Lung (tissue), 12 donors: Measurements from ENCODE around the gene UBE2B. TPM values are rescaled to one million over a fixed set of nuclear protein-coding genes. Genes with fewer than 3 reads are reported as not detected.

ENCODE experiments used
- ATAC-seq: fragments of 200-7000 bp; cut with Tn5 transposase; one replicate; pipeline ENCODE4 v1.9.1; 2020; ENCODE audit warnings: moderate number of reproducible peaks; ENCODE audit not compliant: insufficient read depth, low FRiP score
- DNase-seq, 3 donors: peaks; one replicate each; pipeline ENCODE4 v3.0.0-alpha.2; 2013 to 2017
- H3K27ac ChIP-seq, 2 donors: one replicate each; pipeline ENCODE4 v1.5.1; 2013; ENCODE audit warnings: mild to moderate bottlenecking in 2 of 2, moderate library complexity in 2 of 2, control low read depth in 1 of 2, inconsistent platforms in 1 of 2, low read depth in 1 of 2, low read length in 1 of 2
- H3K27me3 ChIP-seq, 3 donors: one replicate each; pipeline ENCODE4 v1.5.1; 2013; ENCODE audit warnings: low read length in 2 of 3; ENCODE audit not compliant: control insufficient read depth in 3 of 3, insufficient read depth in 3 of 3
- H3K36me3 ChIP-seq, 4 donors: one replicate each; pipeline ENCODE4 v1.5.1; 2013; ENCODE audit warnings: low read length in 4 of 4, mild to moderate bottlenecking in 1 of 4, moderate library complexity in 1 of 4; ENCODE audit not compliant: control insufficient read depth in 4 of 4, insufficient read depth in 4 of 4
- H3K4me1 ChIP-seq, 5 donors: one replicate each; pipeline ENCODE4 v1.5.1; 2013; ENCODE audit warnings: low read length in 5 of 5, mild to moderate bottlenecking in 2 of 5, moderate library complexity in 1 of 5; ENCODE audit not compliant: control insufficient read depth in 5 of 5, insufficient read depth in 5 of 5
- H3K4me3 ChIP-seq: one replicate; pipeline ENCODE4 v1.5.1; 2013; ENCODE audit warnings: mild to moderate bottlenecking, control low read depth, moderate library complexity
- H3K9ac ChIP-seq, 2 donors: one replicate each; pipeline ENCODE4 v1.5.1; 2013; ENCODE audit warnings: low read length in 2 of 2, control low read depth in 1 of 2; ENCODE audit not compliant: insufficient read depth in 1 of 2
- H3K9me3 ChIP-seq, 4 donors: one replicate each; pipeline ENCODE4 v1.5.1; 2013; ENCODE audit warnings: low read length in 3 of 4, mild to moderate bottlenecking in 1 of 4, moderate library complexity in 1 of 4; ENCODE audit not compliant: control insufficient read depth in 4 of 4, insufficient read depth in 3 of 4
- CTCF ChIP-seq: IDR thresholded peaks from 2 replicates; pipeline ENCODE4 v1.5.1; 2012; ENCODE audit warnings: mild to moderate bottlenecking; ENCODE audit errors: control extremely low read depth, extremely low read depth
- WGBS, 2 donors: extraction: QIAGEN DNeasy Blood & Tissue Kit; methylation state at CpG; one replicate each; pipeline ENCODE4 v1.1.7; 2013; 5-methylcytosine and 5-hydroxymethylcytosine counted together
- polyA plus RNA-seq, 2 donors: library from polyadenylated mRNA; stranded (reverse); fragments of 200-250 nt; gene quantifications; one replicate each; pipeline ENCODE4 v1.2.1, GENCODE V29; 2013
- total RNA-seq, 2 donors: library from RNA; depleted of rRNA in 1 of 2; stranded (reverse); fragments of >200 nt in 1 of 2; gene quantifications; one replicate each; pipeline ENCODE4 v1.2.1, GENCODE V29; 2014 to 2021
- donor health status: control.
- donor health status: control.
- donor health status: Bipolar disorder and iron deficiency.
- donor health status: healthy.
- donor health status: DM: yes; HTN: yes; CAD: no.

Gene UBE2B
- total and polyA plus RNA-seq, 4 donors: 75.1 to 119 (median 100) TPM

GRCh38 chr5:134387443-134387842 lies 16.1 kb downstream of the UBE2B start:
- Histone ChIP-seq H3K36me3 (peaks cover 14 to 45% (median 24%) of the 10 kb centered on the region in 4 donors), H3K27ac (no peak overlapping the region), H3K9ac (no peak overlapping the region), H3K4me1 (no peaks in the 10 kb centered on the region), H3K9me3 (no peaks in the 10 kb centered on the region), H3K27me3 (no peaks in the 10 kb centered on the region), H3K4me3 (no peak overlapping the region)
- ATAC-seq: no peak
- no peak for TF ChIP-seq CTCF
- DNase-seq: no peak
- 96% methylated on average over 1 of the region's 1 CpG for WGBS, 2 donors

- 84 to 95% methylated on average over 2 of the region's 2 CpGs for WGBS, 2 donors
- TF ChIP-seq CTCF: no peak
- H3K36me3 ChIP-seq: peaks cover 29 to 58% (median 34%) of the 10 kb centered on the region in 4 donors
These were observed 20.9 kb downstream of the UBE2B start for GRCh38 chr5:134392301-134392700.

GRCh38 chr5:134394932-134395331 lies 23.6 kb downstream of the UBE2B start:
- Histone ChIP-seq H3K4me1 (no peaks in the 10 kb centered on the region), H3K27ac (no peak overlapping the region), H3K4me3 (no peak overlapping the region), H3K9ac (no peak overlapping the region), H3K9me3 (no peaks in the 10 kb centered on the region), H3K27me3 (no peaks in the 10 kb centered on the region), H3K36me3 (peaks cover 24 to 55% (median 31%) of the 10 kb centered on the region in 4 donors)
- TF ChIP-seq CTCF: no peak
- 86 to 94% methylated on average over 7 of the region's 7 CpGs for WGBS, 2 donors
- ATAC-seq: no peak
- DNase-seq: no peak

More at GRCh38 chr5:134392301-134392700, 20.9 kb downstream of the UBE2B start:
- H3K9me3 ChIP-seq: no peaks in the 10 kb centered on the region
- H3K27me3 ChIP-seq: no peaks in the 10 kb centered on the region
- H3K4me1 ChIP-seq: no peaks in the 10 kb centered on the region
- no peak overlapping the region for H3K9ac ChIP-seq
- ATAC-seq: no peak
- DNase-seq: no peak
- no peak overlapping the region for H3K27ac ChIP-seq
- H3K4me3 ChIP-seq: no peak overlapping the region

- peaks cover 24 to 43% (median 29%) of the 10 kb centered on the region in 4 donors for H3K36me3 ChIP-seq
These were observed 24.9 kb downstream of the UBE2B start for GRCh38 chr5:134396274-134396673.

More at GRCh38 chr5:134396274-134396673, 24.9 kb downstream of the UBE2B start:
- no peaks in the 10 kb centered on the region for H3K27me3 ChIP-seq
- ATAC-seq (no peak), DNase-seq (no peak)
- no peak for TF ChIP-seq CTCF
- no peak overlapping the region for H3K27ac ChIP-seq
- no peaks in the 10 kb centered on the region for H3K4me1 ChIP-seq
- H3K9ac ChIP-seq: no peak overlapping the region
- no peak overlapping the region for H3K4me3 ChIP-seq
- no peaks in the 10 kb centered on the region for H3K9me3 ChIP-seq
- 93% methylated on average over 4 of the region's 4 CpGs for WGBS, 2 donors
